IPS-18a (cell line): Measurements from ENCODE around the gene SRSF9.

Experiments
- H3K27ac ChIP-seq: one replicate; pipeline ENCODE4 v1.5.1; 2013; ENCODE audit warnings: low read length
- H3K27me3 ChIP-seq: one replicate; pipeline ENCODE4 v1.6.1; 2013; ENCODE audit warnings: mild to moderate bottlenecking, low read length; ENCODE audit not compliant: control insufficient read depth, insufficient read depth
- H3K36me3 ChIP-seq: one replicate; pipeline ENCODE4 v1.6.1; 2013; ENCODE audit warnings: low read depth, low read length; ENCODE audit not compliant: control insufficient read depth
- H3K4me1 ChIP-seq: one replicate; pipeline ENCODE4 v1.6.1; 2013; ENCODE audit warnings: low read depth, low read length; ENCODE audit not compliant: control insufficient read depth
- H3K4me3 ChIP-seq: one replicate; pipeline ENCODE4 v1.5.1; 2013; ENCODE audit warnings: low read length
- H3K9ac ChIP-seq: one replicate; pipeline ENCODE4 v1.6.1; 2013; ENCODE audit warnings: mild to moderate bottlenecking, low read length, moderate library complexity
- H3K9me3 ChIP-seq: one replicate; pipeline ENCODE4 v1.6.1; 2013; ENCODE audit warnings: low read depth, low read length; ENCODE audit not compliant: control insufficient read depth

Gene SRSF9

GRCh38 chr12:120421701-120422100, 47.8 kb downstream of the SRSF9 start:
- Histone ChIP-seq H3K36me3 (no peaks in the 10 kb centered on the region), H3K4me3 (no peak overlapping the region), H3K27me3 (no peaks in the 10 kb centered on the region), H3K4me1 (no peaks in the 10 kb centered on the region), H3K9ac (no peak overlapping the region), H3K9me3 (no peaks in the 10 kb centered on the region), H3K27ac (no peak overlapping the region)

DNA sequence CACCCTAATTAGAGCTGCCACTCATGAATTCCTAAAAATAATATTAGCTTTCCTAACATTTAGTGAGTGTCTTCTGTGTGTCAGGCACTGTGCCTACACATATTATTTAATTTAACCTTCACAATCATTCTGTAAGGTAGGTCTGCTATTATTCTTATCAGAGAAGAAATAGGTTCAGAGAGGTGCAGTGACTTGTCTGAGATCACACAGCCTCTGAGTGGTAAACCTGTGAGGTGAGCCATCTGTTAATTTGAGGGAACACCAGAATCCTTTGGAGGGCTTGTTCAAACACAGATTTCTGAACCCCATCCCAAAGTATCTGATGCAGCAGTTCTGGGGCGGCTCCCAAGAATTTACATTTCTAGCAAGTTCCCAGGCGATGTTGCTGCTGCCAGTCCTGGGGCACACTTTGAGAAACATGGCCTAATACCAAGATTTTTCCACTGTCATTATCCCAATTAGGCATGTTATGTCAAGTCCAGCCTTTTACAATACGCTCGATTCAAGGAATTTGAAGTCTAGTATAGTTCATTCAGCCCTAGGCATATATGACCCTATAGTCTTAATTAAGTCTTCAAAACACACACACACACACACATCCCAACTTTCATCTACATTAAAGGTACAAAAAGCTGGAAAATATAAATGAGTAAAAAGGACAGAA, 51.5 kb downstream of the SRSF9 start:
- H3K9ac ChIP-seq = no peak overlapping the region
- no peaks in the 10 kb centered on the region for H3K36me3 ChIP-seq
- H3K4me1 ChIP-seq = peaks cover 7% of the 10 kb centered on the region
- no peaks in the 10 kb centered on the region for H3K9me3 ChIP-seq
- H3K4me3 ChIP-seq = no peak overlapping the region
- H3K27me3 ChIP-seq = no peaks in the 10 kb centered on the region
- H3K27ac ChIP-seq = no peak overlapping the region

DNA sequence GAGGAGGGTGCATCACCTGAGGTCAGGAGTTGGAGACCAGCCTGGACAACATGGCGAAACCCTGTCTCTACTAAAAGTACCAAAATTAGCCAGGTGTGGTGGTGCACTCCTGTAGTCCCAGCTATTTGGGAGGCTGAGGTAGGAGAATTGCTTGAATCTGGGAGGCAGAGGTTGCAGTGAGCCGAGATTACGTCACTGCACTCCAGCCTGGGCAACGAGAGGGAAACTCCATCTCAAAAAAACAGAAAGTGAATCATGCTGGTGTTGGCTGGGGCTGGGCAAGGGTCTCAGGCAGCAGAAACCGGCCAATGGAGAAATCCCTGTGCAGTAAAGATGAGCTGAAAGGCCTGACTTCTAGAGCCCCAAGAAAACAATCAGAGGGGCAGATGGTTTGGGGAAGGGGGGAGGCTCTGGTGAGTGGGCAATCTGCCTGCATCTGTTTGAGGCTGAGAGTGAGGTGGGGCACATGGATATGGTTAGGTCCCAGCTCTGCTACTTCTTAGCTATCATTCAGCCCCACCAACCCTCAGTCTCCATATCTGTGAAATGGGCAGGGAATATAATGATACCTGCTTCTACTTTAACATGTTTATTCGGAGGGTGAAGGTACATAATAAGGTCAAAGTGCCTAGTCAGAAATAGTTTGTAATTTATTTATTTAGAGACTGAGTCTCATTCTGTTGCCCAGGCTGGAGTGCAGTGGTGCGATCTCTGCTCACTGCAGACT, 52.9 kb downstream of the SRSF9 start:
- Histone ChIP-seq H3K9me3 (no peaks in the 10 kb centered on the region), H3K36me3 (no peaks in the 10 kb centered on the region), H3K27me3 (no peaks in the 10 kb centered on the region), H3K27ac (no peak overlapping the region), H3K9ac (no peak overlapping the region), H3K4me1 (peaks cover 9% of the 10 kb centered on the region), H3K4me3 (no peak overlapping the region)

GRCh38 chr12:120413901-120414695, 55.5 kb downstream of the SRSF9 start:
- peak overlapping the region; percentile 67 for H3K27ac ChIP-seq

GRCh38 chr12:120412421-120412820, 57.1 kb downstream of the SRSF9 start:
- H3K9ac ChIP-seq = no peak overlapping the region
- H3K27me3 ChIP-seq = no peaks in the 10 kb centered on the region
- H3K36me3 ChIP-seq = no peaks in the 10 kb centered on the region
- no peaks in the 10 kb centered on the region for H3K9me3 ChIP-seq
- H3K4me1 ChIP-seq = peaks cover 9% of the 10 kb centered on the region
- no peak overlapping the region for H3K4me3 ChIP-seq
- H3K27ac ChIP-seq = no peak overlapping the region

More at GRCh38 chr12:120413901-120414695, 55.5 kb downstream of the SRSF9 start:
- H3K36me3 ChIP-seq = no peaks in the 10 kb centered on the region
- H3K4me3 ChIP-seq = peak overlapping the region; percentile 13
- H3K27me3 ChIP-seq = no peaks in the 10 kb centered on the region
- H3K9me3 ChIP-seq = no peaks in the 10 kb centered on the region
- peak overlapping the region; percentile 67 for H3K9ac ChIP-seq
- H3K4me1 ChIP-seq = peaks cover 9% of the 10 kb centered on the region
